Measurements from ENCODE around the gene GRHL1. TPM values are rescaled to one million over a fixed set of nuclear protein-coding genes. Genes with fewer than 3 reads are reported as not detected.

GRHL1 gene
- total and polyA plus RNA-seq, 2 experiments from 2014 or later = 2.9 to 4.2 TPM

DNA sequence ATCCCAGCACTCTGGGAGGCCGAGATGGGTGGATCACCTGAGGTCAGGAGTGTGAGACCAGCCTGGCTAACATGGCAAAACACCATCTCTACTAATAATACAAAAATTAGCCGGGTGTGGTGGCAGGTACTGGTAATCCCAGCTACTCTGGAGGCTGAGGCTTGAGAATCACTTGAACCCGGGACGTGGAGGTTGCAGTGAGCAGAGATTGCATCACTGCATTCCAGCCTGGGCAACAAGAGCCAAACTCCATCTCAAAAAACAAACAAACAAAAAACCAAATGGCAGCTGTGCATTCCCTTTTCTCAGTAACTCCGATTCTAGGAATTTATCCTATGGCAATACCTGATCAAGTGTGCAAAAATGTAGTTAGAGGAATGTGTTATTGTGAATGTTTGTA lies 4.7 kb upstream of the GRHL1 start (continued):
- TF ChIP-seq, protein P1, sequence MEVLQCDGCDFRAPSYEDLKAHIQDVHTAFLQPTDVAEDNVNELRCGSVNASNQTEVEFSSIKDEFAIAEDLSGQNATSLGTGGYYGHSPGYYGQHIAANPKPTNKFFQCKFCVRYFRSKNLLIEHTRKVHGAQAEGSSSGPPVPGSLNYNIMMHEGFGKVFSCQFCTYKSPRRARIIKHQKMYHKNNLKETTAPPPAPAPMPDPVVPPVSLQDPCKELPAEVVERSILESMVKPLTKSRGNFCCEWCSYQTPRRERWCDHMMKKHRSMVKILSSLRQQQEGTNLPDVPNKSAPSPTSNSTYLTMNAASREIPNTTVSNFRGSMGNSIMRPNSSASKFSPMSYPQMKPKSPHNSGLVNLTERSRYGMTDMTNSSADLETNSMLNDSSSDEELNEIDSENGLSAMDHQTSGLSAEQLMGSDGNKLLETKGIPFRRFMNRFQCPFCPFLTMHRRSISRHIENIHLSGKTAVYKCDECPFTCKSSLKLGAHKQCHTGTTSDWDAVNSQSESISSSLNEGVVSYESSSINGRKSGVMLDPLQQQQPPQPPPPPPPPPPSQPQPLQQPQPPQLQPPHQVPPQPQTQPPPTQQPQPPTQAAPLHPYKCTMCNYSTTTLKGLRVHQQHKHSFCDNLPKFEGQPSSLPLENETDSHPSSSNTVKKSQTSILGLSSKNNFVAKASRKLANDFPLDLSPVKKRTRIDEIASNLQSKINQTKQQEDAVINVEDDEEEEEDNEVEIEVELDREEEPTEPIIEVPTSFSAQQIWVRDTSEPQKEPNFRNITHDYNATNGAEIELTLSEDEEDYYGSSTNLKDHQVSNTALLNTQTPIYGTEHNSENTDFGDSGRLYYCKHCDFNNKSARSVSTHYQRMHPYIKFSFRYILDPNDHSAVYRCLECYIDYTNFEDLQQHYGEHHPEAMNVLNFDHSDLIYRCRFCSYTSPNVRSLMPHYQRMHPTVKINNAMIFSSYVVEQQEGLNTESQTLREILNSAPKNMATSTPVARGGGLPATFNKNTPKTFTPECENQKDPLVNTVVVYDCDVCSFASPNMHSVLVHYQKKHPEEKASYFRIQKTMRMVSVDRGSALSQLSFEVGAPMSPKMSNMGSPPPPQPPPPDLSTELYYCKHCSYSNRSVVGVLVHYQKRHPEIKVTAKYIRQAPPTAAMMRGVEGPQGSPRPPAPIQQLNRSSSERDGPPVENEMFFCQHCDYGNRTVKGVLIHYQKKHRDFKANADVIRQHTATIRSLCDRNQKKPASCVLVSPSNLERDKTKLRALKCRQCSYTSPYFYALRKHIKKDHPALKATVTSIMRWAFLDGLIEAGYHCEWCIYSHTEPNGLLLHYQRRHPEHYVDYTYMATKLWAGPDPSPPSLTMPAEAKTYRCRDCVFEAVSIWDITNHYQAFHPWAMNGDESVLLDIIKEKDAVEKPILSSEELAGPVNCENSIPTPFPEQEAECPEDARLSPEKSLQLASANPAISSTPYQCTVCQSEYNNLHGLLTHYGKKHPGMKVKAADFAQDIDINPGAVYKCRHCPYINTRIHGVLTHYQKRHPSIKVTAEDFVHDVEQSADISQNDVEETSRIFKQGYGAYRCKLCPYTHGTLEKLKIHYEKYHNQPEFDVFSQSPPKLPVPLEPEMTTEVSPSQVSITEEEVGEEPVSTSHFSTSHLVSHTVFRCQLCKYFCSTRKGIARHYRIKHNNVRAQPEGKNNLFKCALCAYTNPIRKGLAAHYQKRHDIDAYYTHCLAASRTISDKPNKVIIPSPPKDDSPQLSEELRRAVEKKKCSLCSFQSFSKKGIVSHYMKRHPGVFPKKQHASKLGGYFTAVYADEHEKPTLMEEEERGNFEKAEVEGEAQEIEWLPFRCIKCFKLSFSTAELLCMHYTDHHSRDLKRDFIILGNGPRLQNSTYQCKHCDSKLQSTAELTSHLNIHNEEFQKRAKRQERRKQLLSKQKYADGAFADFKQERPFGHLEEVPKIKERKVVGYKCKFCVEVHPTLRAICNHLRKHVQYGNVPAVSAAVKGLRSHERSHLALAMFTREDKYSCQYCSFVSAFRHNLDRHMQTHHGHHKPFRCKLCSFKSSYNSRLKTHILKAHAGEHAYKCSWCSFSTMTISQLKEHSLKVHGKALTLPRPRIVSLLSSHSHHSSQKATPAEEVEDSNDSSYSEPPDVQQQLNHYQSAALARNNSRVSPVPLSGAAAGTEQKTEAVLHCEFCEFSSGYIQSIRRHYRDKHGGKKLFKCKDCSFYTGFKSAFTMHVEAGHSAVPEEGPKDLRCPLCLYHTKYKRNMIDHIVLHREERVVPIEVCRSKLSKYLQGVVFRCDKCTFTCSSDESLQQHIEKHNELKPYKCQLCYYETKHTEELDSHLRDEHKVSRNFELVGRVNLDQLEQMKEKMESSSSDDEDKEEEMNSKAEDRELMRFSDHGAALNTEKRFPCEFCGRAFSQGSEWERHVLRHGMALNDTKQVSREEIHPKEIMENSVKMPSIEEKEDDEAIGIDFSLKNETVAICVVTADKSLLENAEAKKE (CRISPR knock-in tag; IDR thresholded peaks at IDR 0.05) = no peak
- TF ChIP-seq, protein P2, sequence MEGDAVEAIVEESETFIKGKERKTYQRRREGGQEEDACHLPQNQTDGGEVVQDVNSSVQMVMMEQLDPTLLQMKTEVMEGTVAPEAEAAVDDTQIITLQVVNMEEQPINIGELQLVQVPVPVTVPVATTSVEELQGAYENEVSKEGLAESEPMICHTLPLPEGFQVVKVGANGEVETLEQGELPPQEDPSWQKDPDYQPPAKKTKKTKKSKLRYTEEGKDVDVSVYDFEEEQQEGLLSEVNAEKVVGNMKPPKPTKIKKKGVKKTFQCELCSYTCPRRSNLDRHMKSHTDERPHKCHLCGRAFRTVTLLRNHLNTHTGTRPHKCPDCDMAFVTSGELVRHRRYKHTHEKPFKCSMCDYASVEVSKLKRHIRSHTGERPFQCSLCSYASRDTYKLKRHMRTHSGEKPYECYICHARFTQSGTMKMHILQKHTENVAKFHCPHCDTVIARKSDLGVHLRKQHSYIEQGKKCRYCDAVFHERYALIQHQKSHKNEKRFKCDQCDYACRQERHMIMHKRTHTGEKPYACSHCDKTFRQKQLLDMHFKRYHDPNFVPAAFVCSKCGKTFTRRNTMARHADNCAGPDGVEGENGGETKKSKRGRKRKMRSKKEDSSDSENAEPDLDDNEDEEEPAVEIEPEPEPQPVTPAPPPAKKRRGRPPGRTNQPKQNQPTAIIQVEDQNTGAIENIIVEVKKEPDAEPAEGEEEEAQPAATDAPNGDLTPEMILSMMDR (conservative IDR thresholded peaks at IDR 0.05; ENCODE audit: low read depth in 2 of 2) = no peak
- TF ChIP-seq NANOG (IDR thresholded peaks at IDR 0.05; ENCODE audit: borderline replicate concordance) (no peak), ZNF114 (CRISPR knock-in tag; IDR thresholded peaks at IDR 0.05) (no peak), ZNF331 (CRISPR knock-in tag; IDR thresholded peaks at IDR 0.05; ENCODE audit: low read depth) (no peak), EZH2 (IDR thresholded peaks at IDR 0.05; ENCODE audit: low read depth, unreplicated experiment) (no peak)
- TF ChIP-seq, protein P3, sequence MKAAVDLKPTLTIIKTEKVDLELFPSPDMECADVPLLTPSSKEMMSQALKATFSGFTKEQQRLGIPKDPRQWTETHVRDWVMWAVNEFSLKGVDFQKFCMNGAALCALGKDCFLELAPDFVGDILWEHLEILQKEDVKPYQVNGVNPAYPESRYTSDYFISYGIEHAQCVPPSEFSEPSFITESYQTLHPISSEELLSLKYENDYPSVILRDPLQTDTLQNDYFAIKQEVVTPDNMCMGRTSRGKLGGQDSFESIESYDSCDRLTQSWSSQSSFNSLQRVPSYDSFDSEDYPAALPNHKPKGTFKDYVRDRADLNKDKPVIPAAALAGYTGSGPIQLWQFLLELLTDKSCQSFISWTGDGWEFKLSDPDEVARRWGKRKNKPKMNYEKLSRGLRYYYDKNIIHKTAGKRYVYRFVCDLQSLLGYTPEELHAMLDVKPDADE (IDR thresholded peaks at IDR 0.05) = no peak
